PC-3 (cell line): ENCODE measurements around the gene EIF5AL1.

Source experiments
- CTCF ChIP-seq: fragments of 300-600 bp; sonication (generic); conservative IDR thresholded peaks from 2 replicates; pipeline ENCODE4 v1.5.1; 2017; ENCODE audit warnings: antibody characterized with exemption, low read depth, mild to moderate bottlenecking, low read length
- EZH2 ChIP-seq: fragments of 300-600 bp; sonication (generic); IDR thresholded peaks from one replicate; pipeline ENCODE4 v1.6.1; 2017; ENCODE audit warnings: antibody characterized with exemption, mild to moderate bottlenecking, low read length; ENCODE audit not compliant: unreplicated experiment

DNA sequence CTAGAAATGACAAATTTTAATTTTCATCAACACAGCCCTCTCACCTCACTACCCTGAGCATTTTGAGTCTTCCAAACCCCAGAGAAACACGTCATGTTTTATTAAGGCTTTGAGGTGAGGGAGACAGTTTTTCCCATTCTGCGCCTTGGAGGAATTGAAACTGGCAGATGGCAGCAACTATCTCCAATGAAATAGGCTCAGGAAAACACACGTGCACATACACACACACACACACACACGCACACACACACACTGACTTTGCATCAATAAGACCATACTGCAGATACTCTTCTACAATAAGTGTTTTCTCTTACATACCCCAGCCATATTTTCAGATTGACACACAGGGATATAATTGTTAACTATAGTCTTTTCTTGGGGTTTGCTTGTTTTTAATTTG lies 51.1 kb downstream of the EIF5AL1 start:
- no peak for TF ChIP-seq CTCF
- no peak for TF ChIP-seq EZH2
